Ishikawa (cell line): Measurements from ENCODE around the gene RER1.
A peak's percentile ranks its signal among the peaks of the same experiment; 100 is the strongest.

ENCODE experiments used
- CEBPB ChIP-seq: IDR thresholded peaks from 2 replicates; pipeline ENCODE4 v1.6.1; 2012
- CREB1 ChIP-seq: IDR thresholded peaks from 2 replicates; pipeline ENCODE4 v1.6.1; 2012; ENCODE audit warnings: low read depth
- EGR1 ChIP-seq: IDR thresholded peaks from 2 replicates; pipeline ENCODE4 v1.6.1; 2012
- EP300 ChIP-seq: IDR thresholded peaks from 2 replicates; pipeline ENCODE4 v1.6.1; 2012; ENCODE audit warnings: borderline replicate concordance
- FOXM1 ChIP-seq: IDR thresholded peaks from 2 replicates; pipeline ENCODE4 v1.6.1; 2012; ENCODE audit warnings: low read depth, borderline replicate concordance
- NFIC ChIP-seq: IDR thresholded peaks from 2 replicates; pipeline ENCODE4 v1.6.1; 2012
- RAD21 ChIP-seq: IDR thresholded peaks from 2 replicates; pipeline ENCODE4 v1.6.1; 2012; ENCODE audit warnings: low read depth
- TAF1 ChIP-seq: IDR thresholded peaks from 2 replicates; pipeline ENCODE4 v1.6.1; 2012; ENCODE audit warnings: low read depth, mild to moderate bottlenecking
- TCF12 ChIP-seq: IDR thresholded peaks from 2 replicates; pipeline ENCODE4 v1.6.1; 2012; ENCODE audit warnings: low read depth
- TEAD4 ChIP-seq: IDR thresholded peaks from 2 replicates; pipeline ENCODE4 v1.6.1; 2012
- YY1 ChIP-seq: IDR thresholded peaks from 2 replicates; pipeline ENCODE4 v1.6.1; 2012; ENCODE audit warnings: low read depth
- ZBTB7A ChIP-seq: IDR thresholded peaks from 2 replicates; pipeline ENCODE4 v1.6.1; 2012; ENCODE audit warnings: low read depth
- TF ChIP-seq, protein P1 (sequence below): IDR thresholded peaks from 2 replicates; pipeline ENCODE4 v1.6.1; 2012; ENCODE audit warnings: low read depth, mild to moderate bottlenecking
- TF ChIP-seq, protein P2 (sequence below): IDR thresholded peaks from 2 replicates; pipeline ENCODE4 v1.6.1; 2012
- TF ChIP-seq, protein P3 (sequence below): IDR thresholded peaks from 2 replicates; pipeline ENCODE4 v1.6.1; 2012

The RER1 gene, protein sequence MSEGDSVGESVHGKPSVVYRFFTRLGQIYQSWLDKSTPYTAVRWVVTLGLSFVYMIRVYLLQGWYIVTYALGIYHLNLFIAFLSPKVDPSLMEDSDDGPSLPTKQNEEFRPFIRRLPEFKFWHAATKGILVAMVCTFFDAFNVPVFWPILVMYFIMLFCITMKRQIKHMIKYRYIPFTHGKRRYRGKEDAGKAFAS

DNA sequence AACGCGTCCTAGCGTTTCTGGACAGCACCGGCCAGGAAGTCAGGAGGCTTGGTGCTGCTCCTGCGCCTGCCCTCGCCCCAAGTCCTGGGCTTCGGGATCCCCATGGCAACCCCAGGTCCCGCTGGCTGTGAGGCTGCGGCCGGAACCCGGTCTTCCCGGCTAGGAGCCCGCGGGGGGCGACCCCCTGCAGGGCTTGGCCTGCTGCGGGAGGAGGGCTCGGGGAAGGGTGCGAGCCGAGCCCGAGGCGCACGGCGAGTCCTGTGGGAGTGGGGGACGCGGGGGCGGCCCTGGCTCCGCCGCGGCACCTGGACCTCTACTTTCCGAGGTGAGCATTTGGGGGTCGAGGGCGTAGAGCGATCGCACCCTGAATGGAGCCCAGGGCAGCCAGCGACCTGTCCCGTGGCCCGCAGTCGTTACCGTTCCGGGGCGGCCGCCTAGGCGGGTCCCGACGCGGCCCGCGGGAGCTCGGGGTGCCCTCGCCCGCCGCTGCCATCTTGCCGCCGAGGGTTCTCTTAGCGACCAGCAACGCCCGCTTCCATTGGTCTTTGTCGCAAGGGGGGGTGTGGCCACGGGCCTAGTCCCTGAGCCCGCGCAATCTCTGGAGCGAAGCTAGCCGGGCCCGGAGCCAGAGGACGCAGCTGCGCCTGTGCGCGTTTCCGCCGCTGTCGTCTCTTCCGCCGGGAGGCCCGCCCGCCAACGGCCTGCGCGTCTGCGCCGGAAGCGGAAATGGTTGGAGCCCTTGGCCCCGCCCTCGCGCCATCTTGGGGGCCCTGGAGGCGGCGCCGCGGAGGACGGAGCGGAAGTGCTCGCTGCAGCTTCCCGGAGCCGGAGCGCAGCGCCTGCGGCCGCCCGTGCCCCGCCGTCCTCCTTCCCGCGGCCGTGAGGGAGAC, at the start of gene RER1, which contains the start of gene MORN1:
TSS of gene RER1 (plus strand) at position 801 of the 890 bp plus-strand sequence. CDS start 3,950 bp downstream, outside the sequence.
TSS of gene MORN1 (minus strand) at position 514 of the 890 bp plus-strand sequence. CDS start at position 493, 21 bp downstream.
- TF ChIP-seq CREB1: peak; percentile 76
- peak; percentile 94 for TF ChIP-seq TAF1
- peak; percentile 78 for TF ChIP-seq NFIC
- TF ChIP-seq FOXM1: 0 out of 2 replicates have a peak, but pooled peaks have one; percentile 13
- peak; percentile 91 for TF ChIP-seq YY1
- TF ChIP-seq ZBTB7A: peak; percentile 57; the same call in 1 of the 2 replicates
- TF ChIP-seq CEBPB: no peak
- TF ChIP-seq EGR1: peak; percentile 58; the same call in 1 of the 2 replicates
- TF ChIP-seq, protein P1, sequence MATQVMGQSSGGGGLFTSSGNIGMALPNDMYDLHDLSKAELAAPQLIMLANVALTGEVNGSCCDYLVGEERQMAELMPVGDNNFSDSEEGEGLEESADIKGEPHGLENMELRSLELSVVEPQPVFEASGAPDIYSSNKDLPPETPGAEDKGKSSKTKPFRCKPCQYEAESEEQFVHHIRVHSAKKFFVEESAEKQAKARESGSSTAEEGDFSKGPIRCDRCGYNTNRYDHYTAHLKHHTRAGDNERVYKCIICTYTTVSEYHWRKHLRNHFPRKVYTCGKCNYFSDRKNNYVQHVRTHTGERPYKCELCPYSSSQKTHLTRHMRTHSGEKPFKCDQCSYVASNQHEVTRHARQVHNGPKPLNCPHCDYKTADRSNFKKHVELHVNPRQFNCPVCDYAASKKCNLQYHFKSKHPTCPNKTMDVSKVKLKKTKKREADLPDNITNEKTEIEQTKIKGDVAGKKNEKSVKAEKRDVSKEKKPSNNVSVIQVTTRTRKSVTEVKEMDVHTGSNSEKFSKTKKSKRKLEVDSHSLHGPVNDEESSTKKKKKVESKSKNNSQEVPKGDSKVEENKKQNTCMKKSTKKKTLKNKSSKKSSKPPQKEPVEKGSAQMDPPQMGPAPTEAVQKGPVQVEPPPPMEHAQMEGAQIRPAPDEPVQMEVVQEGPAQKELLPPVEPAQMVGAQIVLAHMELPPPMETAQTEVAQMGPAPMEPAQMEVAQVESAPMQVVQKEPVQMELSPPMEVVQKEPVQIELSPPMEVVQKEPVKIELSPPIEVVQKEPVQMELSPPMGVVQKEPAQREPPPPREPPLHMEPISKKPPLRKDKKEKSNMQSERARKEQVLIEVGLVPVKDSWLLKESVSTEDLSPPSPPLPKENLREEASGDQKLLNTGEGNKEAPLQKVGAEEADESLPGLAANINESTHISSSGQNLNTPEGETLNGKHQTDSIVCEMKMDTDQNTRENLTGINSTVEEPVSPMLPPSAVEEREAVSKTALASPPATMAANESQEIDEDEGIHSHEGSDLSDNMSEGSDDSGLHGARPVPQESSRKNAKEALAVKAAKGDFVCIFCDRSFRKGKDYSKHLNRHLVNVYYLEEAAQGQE: peak; percentile 26; the same call in 1 of the 2 replicates
- peak; percentile 49; the same call in 1 of the 2 replicates for TF ChIP-seq TCF12
- TF ChIP-seq, protein P2, sequence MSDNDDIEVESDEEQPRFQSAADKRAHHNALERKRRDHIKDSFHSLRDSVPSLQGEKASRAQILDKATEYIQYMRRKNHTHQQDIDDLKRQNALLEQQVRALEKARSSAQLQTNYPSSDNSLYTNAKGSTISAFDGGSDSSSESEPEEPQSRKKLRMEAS: peak; percentile 73
- TF ChIP-seq RAD21: no peak
- no peak for TF ChIP-seq TEAD4
- TF ChIP-seq, protein P3, sequence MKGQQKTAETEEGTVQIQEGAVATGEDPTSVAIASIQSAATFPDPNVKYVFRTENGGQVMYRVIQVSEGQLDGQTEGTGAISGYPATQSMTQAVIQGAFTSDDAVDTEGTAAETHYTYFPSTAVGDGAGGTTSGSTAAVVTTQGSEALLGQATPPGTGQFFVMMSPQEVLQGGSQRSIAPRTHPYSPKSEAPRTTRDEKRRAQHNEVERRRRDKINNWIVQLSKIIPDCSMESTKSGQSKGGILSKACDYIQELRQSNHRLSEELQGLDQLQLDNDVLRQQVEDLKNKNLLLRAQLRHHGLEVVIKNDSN: 0 out of 2 replicates have a peak, but pooled peaks have one; percentile 22

DNA sequence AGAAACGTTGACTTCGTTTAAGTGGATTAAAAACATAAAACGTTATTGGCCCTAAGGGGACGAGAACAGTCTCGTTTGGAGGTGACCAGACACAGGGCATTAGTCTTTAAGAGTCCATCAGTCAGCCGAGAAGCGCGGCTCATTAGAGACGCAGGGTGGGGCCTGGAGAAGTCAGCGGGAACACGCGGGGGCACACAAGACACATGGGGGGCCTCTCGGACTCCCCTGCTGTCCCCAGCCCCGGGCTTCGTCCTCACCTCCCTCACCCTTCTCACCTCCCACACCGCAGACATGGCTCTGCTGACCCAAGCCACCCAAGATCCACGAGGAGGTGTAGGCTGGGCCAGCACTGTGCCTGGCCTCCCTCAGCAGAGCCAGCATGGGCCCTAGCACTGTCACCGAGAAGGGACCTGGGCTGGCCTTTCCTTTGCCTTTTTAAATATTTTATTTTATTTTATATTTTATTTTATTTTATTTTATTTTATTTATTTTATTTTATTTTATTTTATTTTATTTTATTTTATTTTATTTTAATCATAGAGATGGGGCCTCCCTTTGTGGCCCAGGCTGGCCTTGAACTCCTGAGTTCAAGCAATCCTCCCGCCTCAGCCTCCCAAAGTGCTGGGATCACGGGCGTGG, 49.1 kb upstream of the RER1 start:
- TF ChIP-seq FOXM1: no peak
- no peak for TF ChIP-seq EP300
- TF ChIP-seq RAD21: no peak
- TF ChIP-seq TEAD4: no peak
- TF ChIP-seq TAF1: no peak
- TF ChIP-seq, protein P2: no peak
- TF ChIP-seq EGR1: no peak
- TF ChIP-seq NFIC: no peak
- no peak for TF ChIP-seq TCF12
- TF ChIP-seq CEBPB: no peak
- no peak for TF ChIP-seq ZBTB7A
- TF ChIP-seq, protein P1: no peak
- TF ChIP-seq, protein P3: no peak
- TF ChIP-seq YY1: no peak
- TF ChIP-seq CREB1: no peak

DNA sequence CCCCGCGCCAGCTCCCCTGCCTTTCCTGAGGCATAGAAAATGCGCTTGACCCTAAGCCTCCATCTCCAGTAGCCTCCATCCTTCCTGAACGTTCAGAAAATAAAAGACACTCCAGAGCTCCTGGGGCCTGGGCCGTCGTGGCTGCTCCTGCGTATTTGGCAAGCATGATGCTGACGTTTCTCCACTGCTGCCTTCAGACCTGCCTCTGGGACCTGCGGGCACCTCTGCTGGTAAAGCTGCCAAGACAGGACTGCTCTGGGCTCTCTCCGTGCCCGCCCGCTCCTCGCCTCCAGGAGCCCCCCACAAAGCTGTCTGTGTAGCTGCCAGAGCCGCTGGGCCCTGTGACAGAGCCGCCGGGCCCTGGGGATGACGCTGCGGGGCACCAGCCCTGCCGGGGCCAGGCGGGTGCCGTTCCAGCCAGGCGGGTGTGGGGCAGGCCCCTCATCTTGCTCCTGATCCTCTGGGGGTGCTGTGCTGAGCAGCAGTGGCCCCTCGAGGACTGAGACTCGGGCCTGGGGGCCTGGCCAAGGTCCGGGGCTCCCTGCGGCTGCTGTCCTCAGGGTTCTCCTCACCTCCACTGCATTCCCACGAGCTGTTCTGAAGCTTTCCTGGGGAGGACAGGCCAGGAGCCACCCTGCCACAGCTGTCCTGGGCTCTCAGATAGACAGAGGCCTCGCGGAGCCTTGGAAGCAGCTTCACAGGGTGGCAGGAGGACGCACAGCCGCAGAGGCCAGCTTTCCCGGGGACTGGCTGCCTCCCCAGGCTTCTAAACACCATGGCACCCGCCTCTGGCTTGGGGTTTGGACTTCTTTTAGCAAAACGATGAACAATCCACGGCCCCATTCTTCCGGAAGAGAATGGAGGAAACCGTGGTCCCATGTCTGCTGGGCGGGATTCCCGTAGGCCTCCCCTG, 48.4 kb upstream of the RER1 start:
- TF ChIP-seq ZBTB7A (no peak), TEAD4 (no peak), CREB1 (no peak), CEBPB (no peak), YY1 (no peak), TCF12 (no peak), EGR1 (no peak)
- TF ChIP-seq, protein P3: no peak
